Suppressor macrophage treated with lipopolysaccharide for 4 hours (primary cell): ENCODE results near the gene FCSK.
"Not testable (repeated sequence)": the region's sequence is repeated elsewhere in the genome, so short reads cannot be mapped to it uniquely, and the experiment has no call there.

Experiments
- DNase-seq: peaks from one replicate; pipeline ENCODE4 v3.0.0-alpha.2; 2020

Gene FCSK

DNA sequence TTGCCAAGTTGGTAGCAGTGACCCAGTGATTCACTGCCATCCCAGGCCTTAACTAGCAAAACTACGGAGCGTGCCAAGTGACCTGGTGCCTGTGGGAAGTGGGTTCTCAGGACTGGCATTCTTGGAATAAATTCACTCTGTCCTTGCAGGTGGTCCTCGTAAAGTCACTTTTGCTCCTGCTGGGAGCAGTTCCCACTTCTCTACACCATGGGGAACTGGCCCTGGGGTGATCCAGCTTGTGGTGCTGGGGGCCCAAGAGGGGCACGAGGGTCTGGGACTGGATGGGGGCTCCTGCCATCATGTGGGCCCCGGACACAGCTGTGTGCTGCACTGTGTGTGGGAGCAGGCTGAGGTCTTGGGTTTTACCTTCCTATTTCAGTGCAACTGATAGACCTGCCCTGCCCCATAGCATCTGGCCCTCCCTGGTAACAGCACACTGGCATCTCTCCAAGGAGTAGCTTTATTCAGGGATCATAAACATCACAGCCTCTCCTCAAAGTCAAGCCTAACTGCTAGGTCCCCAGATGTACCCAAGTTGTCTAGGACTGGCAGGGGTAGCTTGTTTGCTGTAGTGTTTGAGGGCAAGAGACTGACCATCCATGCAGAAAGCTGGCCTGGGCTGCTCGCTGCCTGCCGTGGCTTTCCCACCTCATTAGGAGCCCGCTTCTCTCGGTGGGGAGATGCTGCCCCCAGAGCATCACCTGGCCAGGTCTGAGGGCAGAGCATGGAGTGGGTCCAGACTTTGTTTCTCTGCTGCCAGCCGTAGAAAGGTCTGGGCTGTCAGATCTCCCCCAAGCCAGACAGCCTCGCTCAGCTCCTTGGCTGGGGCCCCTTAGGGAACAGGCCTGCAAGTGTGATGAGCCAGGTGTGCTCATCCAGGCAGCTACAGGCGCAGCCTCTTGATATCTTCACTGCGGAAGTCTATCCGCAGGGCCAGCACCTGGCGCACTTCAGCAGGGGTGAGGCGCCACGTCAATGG, 26.0 kb downstream of the FCSK start:
- no peak for DNase-seq

DNA sequence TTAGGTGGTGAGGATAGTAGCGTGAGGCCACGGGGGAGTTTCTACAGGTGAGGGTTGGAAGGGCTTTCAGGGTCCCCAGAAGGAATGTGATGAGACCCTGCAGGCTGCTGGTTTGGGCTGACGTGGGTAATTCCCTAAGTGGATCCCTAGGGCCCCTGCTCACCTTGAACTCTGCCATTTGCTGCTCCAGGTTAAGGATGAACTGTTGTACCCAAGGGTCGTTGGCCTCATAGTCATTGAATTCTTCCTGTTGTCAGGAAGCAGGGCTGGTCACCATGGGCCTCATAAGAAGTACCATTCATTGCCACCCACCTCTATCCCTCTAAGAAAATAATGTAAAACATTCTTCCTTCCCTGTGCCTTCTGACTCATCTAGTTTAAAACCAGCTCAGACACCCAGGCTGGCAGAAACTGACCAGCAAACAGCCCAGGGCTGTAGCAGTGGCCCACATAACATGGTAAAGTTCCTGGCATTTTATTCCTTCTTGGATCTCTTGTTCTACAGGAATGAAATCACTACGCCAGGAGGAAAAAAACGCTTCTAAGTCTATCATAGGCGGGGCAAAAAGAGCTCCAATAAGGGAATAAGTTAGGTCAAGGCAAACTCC, 27.6 kb downstream of the FCSK start:
- no peak for DNase-seq

DNA sequence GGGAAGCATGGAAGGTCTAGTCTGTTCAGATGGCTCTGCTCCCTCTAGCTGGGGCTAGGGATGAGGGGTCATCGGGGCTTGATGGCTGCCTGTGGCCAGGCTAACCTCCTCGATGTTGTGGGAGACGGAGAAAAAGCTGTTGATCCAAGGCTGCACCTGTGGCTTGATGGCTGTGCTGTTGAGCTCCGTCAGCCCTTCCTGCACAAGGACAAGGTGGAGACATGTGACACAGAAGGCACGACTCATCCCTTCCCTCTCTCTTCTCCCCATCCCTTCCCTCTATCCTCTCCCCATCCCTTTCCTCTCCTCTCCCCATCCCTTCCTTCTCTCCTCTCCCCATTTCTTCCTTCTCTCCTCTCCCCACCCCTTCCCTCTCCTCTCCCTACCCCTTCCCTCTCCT, 28.2 kb downstream of the FCSK start:
- no peak for DNase-seq

DNA sequence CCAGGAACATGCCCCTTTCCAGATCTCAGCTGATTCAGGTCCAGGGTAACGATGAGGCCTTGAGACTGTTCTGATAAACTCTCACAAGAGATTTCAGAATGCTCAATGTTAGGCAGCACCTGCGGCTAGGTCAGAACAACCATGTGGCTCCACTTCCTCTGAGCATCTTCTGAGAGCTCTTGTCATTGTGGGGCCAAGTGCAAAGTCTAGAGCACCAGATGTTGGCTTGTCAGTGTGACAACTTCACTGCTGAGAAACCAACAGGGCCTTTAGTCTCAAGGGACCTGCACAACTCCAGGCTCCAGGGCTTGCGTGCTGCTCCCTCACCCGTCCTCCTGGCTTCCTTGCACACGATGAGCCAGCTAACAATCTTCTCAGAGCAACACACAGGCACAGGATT, 29.0 kb downstream of the FCSK start:
- DNase-seq: no peak

DNA sequence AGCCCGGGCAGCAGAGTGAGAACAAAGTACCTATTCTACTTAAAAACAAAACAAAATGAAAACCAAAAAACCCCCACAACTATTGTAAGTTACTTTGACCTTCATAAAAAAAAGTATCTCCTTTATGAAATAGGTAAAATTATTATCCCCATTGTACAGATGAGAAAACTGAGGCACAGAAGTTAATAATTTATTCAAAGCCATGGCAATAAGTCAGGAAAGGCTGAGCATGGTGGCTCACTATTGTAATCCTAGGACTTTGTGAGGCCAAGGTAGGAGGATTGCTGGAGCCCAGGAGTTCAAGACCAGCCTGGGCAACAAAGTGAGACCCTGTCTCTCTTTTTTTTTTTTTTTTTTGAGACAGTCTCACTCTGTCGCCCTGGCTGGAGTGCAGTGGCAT, 30.5 kb downstream of the FCSK start:
- no peak for DNase-seq

DNA sequence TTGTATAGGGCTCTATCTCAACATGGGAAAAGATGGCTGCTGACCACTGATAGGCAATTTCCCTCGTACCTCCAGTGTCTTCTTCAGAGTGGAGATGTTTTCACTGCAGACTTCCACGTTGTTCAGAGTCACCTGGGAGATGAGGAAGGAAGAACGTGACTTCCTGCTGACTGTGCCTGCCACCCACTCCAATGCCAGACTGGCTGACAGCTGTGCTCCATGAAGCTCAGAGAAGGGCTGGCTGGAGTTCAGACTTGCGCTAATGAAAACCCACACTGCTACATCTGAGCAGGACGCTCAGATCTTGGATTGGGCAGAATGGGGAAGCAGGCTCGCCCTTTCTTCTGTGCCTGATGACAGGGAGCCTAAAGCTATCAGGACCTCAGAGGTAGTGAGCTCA, 35.9 kb downstream of the FCSK start:
- peak; percentile 44 for DNase-seq

DNA sequence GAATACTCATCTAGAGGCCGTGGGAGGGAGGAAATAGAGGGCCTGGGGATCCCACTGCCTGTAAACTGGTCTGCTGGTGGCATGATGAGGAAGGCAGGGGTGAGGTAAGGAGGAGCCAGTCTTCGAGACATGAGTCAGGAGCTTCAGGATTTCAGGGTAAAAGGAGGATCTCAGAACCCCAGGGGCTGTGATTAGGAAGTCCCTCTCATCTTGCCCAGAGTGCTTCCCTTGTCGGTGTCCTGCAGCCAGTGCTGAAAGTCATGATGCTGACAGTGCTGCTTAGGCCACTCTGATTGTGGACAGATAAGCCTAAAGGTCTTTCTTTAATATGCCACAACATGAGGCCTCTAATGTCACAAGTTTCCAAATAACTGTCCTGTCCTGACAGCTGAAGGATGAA, 39.4 kb downstream of the FCSK start:
- DNase-seq: peak; percentile 33

DNA sequence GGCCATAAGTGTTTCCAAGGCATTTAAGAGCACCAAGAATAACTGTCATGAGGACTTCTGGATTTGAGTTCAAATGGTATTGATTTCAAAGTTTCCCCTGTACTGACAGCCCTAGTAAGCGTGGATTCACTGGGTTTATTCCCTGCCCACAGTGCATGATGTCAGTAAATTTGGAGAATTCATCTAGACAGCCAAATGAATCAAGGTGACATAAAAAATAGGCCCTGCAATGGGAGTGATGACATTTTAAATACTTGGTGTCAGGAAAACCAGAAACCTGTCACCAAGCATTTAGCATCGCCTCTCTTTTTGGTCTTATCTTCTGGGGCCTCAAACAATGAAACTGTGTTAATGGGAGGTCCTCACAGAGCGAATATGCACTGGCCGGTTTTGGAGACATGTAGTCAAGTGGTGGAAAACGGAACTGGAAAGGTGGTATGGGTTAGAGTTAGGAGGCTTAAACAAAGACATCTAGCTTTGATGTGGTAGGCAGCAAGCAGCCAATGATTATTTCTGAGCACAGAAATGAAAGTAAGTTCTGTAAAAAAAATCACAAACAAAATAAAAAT, 39.9 kb downstream of the FCSK start:
- DNase-seq: no peak

DNA sequence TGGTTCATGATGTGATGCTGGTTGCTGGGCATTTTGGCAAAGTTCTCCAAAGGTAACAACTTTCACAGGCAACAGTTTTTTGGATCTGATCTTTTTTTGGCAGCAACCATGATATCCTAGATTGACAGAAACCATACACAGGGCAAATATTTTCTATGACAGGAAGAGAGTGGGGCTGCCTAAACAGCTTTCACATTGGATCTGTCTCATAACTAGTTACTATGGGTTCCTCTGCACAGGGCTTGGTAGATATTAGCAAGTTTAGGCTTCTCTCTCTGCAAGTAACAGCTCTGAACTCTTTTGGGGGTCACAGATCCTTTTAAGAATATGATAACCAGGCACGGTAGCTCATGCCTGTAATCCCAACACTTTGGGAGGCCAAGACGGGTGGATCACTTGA, 40.4 kb downstream of the FCSK start:
- DNase-seq: no peak

DNA sequence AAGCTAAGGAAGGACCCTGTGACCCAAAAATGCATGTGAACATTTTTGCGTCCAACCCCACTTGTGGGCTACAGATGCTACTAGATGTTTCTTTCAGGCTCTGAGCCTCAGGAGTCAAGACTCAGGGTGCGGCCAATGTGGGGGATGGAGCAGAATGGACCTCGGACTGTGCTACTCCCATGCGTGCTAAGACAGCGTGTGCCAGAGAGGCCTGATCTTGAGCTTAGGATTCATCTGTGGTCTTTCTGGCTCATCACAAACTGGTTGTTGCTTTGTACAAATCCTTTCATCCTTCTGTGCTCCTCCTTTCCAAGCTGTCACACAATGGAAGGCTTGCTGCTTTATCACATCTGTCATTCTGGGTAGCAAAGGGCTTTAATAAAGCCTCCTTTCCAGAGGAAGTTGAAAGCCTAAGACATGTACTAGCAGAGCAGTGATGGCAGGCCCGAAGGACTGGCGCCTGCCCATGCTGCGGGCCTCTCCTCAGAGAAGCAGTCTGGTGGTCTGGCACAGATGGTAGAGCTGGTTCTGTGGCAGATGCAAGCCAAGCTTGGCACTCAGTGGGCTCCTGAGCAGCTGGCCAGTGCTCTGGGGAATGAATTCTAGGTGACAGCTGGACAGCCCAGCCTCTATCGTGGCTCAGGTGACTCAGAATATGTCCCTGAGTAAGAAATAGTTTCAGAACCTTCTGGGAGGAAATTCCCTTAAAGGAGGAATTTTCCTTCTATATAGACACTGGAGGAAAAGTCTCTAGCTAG, 41.2 kb downstream of the FCSK start:
- DNase-seq: no peak

DNA sequence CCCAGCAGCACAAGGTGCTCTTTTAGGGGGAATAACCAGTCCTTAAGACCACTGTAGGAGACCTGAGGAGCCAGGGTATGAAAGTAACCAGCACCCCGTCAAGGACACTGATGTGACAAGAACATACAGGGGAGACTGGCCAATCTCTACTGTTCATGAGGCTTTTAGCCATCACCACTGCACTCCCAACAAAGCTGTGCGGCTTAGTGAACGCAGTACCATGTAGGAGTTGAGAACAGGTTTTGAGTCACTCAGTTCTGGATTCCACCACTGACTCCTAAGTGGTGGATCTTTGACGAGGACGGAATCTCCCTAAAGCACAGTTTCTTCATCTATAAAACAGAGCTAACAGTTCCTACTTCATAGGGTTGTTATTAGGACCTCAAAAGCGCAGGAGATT, 42.1 kb downstream of the FCSK start:
- DNase-seq: no peak

DNA sequence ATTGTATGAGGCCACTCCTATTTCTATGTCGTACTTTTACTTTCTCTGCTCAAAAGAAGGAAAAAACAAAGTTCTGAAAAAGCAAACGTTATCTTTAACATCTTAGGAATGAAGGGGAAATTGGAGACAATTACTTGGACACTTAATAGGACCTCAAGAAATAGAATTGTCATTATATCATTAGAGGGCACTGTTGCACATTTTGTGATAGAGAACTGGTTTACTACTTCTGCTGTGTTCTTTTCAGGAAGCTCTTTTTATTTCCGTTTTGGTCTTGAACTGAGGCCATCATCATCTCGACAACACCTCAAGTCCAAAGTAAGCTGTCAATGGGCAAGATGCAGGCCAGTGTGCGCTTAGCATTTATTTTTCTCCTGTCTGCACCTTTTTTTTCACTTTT, 54.4 kb downstream of the FCSK start:
- DNase-seq: peak; percentile 41

DNA sequence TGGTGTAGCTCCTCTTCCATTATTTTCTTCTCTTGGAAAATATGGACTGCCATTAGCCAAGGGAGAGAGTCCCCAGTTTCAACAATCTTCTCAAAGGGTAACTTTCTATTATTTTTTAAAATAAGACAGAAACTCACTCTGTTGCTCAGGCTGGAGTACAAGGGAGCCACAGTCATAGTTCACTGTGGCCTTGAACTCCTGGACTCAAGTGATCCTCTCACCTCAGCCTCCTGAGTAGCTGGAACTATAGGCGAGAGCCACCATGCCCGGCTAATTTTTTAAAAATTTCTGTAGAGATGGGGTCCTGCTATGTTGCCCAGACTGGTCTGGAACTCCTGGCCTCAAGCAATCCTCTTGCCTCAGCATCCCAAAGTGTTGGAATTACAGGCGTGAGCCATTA, 55.8 kb downstream of the FCSK start:
- no peak for DNase-seq

DNA sequence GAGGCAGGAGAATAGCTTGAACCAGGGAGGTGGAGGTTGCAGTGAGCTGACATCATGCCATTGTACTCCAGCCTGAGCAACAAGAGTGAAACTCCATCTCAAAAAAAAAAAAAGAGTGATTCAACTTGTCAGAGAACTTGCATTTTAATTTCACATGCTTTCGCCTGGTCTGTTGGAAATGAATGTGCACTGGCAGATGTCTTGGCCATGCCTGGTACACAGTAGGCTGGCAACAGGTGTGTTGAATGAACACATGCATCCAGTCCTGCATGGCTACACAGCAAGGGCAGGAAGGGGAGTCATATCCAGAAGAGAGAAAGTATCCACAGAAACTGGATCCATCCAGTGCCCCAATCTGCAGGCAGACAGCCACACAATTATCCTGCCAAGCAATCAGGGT, 57.4 kb downstream of the FCSK start:
- no peak for DNase-seq

DNA sequence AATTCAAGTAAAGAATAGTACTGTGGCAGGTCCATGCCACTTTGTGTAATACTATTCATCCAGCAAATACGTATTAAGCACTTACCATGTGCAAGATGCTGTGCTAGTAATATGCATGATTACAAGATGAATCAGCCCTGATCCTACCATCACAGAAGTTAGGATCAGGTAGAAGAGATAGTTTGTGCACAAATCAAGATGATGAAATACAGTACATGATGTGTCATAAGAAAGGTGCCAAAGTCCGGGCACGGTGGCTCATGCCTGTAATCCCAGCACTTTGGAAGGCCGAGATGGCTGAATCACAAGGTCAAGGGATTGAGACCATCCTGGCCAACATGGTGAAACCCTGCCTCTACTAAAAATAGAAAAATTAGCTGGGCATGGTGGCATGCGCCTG, 58.1 kb downstream of the FCSK start:
- DNase-seq: no peak

DNA sequence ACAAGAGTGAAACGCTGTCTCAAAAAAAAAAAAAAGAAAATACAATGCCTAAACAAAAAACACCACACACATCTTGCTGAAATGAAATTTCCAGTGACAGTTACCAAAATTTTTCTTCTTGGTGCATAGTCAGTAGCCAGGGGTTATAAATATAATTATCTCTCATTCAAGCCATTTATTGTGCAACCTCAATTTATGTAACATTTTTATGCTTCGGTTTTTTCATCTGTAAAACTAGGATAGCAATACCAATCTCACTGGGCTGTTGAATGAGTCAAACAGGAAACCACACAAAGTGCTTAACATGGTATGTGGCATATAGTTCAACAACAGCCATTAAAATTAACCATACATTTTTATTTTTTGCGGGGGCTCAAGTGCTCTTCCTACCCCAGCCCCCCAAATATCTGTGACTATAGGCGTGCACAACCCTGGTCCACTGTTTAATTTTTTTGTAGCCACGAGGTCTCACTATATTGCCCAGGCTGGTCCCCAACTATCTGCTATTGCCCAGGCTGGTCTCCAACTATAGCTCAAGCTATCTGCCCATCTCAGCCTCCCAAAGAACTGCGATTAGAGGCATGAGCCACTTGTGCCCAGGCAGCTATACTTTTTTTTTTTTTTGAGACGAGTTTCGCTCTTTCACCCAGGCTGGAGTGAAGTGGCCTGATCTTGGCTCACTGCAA, 66.4 kb downstream of the FCSK start:
- peak; percentile 78 for DNase-seq

DNA sequence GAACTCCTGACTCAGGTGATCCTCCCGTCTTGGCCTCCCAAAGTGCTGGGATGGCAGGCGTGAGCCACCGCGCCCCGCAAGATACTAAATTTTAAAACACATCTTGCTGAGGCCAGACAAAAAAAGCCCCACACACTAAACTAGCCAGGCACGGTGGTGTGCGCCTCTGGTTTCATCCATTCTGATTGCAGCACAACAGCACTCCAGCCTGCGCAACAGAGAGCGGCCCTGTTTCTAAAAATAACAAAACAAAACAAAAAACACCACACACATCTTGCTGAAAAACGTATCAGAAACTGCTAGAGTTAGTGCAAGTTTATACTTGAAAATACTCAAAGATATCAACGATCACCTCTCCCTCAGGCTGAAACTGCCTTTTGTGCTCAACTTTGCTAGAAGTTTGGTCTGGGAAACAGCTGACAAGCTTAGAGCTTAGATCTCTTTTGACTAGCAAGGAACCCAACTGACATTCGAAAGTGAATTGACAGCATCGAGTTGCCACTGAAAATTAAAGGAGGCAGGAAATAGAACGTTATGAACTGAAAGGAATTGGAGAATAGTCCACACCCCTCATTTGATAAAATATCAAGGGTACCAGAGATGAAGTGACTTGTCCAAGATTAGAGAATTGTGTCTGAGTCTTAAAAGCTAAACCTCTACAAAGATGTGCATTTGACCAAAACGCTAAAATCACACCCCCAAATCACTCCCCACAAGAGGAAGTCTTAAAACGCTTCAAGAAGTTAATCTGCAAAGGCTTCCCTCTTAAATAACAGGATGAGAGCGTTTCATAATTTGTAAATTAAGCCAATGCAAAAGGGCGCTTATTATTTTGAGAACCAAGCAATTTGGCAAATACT, 68.1 kb downstream of the FCSK start:
- DNase-seq: peak; percentile 15

DNA sequence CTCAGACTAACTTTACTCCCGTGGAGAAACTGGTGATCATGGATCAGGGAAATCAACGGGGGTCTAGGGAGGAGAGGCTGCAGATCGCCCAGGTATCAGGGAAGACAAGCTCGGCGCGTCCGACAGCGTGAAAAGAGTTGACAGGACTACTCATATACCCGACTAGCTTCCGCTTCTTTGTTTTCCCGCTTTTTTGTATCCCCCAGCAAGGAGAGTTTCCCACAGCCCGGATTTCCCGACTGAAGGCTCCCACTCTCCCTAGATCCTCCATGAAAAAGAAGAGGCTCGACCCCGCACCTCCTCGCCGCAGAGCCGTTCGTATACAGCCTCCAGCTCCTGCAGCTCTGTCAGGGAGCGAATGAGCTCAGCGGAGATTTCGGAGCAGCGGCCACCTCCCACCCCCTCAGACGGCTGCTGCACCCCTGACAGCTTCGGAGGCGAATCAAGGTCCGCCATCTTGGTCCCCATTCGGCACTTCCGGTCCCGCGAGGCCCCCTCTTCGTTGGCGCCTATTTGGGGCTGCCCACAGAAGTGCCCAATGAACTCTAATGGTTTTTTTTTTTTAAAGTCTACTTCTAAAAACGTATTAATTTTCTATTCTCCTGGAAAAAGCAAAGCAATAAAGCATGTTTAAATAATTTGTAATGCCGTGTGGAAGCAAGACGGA, 68.8 kb downstream of the FCSK start, which contains the start of gene COG4:
Gene COG4 (minus strand): TSS at position 479 of the 667 bp plus-strand sequence. CDS start 11 bp downstream, at position 468.
- DNase-seq: peak; percentile 92

DNA sequence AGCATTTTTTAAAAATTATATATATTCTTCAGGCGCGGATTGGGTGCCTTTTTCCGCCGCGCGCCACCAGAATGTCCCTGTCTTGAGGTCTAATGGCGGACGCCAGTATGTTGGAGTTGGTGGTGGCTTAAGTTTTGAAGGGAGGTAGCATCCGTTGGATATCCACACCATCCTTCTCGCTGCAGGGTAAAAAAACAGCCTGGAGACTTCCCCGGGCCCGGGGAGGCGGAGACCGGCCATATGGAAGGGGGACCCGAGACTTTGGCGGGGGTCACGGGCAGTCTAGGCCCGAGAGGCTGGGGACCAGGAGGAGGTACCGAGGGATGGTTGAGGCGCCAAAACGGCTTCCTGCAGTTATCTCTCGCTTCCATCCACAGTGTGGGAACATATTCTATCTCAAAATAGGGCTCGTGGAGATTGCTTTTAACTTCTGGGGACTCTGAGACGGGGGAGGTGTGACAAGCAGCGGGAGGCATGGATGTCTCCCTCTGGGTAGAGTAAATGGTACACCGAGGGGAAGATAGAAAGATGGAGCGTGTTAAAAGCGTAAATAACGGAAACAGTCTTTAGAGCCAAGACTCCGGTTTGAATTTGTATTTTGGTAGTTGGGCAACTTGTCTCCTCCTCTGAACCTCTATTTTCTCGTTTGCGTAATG, 69.5 kb downstream of the FCSK start, which contains the start of gene SF3B3:
Gene SF3B3 (plus strand): TSS at position 74 of the 656 bp plus-strand sequence. CDS start 2,841 bp downstream, outside the sequence.
- DNase-seq: peak; percentile 79

DNA sequence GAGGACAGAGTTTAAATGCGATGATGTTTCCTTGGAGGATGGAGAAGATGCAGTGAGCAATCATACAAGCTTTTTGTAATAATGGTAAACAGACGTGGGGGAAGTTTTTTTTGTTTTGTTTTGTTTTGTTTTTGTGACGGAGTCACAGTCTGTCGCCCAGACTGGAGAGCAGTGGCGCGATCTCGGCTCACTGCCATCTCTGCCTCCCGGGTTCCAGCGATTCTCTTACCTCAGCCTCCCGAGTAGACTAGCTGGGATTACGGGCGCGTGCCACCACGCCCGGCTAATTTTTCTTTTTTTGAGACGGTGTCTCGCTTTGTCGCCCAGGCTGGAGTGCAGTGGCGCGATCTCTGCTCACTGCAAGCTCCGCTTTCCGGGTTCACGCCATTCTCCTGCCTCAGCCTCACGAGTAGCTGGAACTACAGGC, 70.0 kb downstream of the FCSK start:
- not testable (repeated sequence) for DNase-seq
